HG02763 (cell line): ENCODE measurements around the gene KDM6A.
"Not testable (repeated sequence)": the region's sequence is repeated elsewhere in the genome, so short reads cannot be mapped to it uniquely, and the experiment has no call there.

ENCODE experiments used
- ATAC-seq: cut with Tn5 transposase; IDR thresholded peaks from one replicate; pipeline ENCODE4 v1.9.1; 2021; ENCODE audit warnings: mild to moderate bottlenecking, moderate library complexity; ENCODE audit not compliant: unreplicated experiment

The KDM6A gene

DNA sequence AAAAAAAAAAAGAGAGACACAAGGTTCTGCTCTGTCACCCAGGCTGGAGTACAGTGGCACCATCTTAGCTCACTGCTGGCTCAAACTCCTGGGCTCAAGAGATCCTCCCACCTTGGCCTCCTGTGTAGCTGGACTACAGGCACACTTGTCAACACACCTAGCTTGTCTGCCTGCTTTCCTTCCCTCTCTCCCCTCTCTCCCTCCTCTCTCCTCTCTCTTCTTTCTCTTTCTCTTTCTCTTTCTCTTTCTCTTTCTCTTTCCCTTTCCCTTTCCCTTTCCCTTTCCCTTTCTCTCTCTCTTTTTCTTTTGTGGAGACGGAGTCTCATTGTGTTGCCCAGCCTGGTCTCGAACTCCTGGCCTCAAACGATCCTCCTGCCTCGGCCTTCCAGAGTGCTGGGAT, 195.6 kb downstream of the KDM6A start:
- ATAC-seq = no peak

DNA sequence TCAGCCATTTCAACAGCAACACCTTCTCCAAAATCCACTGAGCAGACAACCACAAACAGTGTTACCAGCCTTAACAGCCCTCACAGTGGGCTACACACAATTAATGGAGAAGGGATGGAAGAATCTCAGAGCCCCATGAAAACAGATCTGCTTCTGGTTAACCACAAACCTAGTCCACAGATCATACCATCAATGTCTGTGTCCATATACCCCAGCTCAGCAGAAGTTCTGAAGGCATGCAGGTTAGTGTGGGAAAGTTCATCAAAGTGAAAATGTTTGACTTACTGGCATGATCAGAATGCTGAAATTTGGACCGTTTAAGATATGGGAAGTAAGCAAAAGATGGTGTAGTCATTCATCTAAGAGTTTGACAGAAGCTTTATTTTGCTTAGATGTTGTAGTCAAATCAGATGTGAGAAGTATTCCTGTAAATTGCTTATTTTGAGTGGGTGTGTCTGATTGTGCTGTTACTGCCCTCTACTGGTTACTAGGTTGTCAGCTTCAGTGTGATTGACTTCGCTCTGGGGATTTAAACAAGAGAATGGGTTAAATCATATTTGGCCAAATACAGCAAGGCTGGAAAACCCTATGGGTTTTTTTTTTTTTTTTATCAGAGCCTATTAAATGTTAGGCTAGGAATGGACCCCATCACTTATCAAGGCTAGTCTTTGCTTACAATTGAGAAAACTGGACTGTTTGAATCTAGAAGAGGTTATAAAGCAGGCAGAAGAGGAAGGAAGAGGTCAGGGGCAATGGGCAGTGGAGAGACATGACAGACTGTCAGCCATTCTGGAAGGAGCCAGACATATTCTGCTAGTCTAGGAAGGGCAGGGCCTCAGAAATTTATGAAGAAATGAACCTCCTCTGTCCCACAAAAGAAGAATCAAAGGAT, 197.4 kb downstream of the KDM6A start:
- no peak for ATAC-seq

DNA sequence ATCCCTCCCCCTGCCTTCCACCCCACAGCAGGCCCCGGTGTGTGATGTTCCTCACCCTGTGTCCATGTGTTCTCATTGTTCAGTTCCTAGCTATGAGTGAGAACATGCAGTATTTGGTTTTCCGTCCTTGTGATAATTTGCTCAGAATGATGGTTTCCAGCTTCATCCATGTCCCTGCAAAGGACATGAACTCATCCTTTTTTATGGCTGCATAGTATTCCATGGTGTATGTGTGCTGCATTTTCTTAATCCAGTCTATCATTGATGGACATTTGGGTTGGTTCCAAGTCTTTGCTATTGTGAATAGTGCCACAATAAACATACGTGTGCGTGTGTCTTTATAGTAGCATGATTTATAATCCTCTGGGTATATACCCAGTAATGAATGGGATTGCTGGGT, 200.0 kb downstream of the KDM6A start:
- not testable (repeated sequence) for ATAC-seq

DNA sequence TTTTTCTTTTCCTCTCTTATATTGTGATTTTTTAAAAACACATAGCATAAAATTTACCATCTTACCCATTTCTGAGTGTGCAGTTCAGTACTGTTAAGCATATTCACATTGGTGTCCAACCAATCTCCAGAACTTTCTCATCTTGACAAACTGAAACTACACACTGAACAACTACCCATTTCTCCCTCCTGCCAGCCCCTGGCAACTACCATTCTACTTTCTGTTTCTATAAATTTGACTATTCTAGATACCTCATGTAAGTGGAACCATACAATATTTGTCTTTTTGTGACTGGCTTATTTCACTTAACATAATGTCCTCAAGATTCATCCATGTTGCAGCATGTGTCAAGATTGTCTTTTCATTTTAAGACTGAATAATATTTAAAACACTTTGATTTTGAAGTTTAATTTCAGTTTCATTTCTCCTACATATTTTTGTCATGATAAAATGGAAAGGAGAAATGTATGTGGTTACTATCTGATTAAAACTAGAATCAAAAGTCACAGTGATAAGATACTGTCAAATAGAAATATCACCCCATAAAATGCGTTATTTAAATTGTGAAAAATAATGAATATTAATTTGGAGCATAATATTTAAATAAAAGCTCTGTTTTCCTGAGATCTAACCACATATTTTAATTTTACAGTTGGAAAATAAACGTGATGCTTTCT, 204.9 kb downstream of the KDM6A start:
- ATAC-seq = peak; percentile 91

DNA sequence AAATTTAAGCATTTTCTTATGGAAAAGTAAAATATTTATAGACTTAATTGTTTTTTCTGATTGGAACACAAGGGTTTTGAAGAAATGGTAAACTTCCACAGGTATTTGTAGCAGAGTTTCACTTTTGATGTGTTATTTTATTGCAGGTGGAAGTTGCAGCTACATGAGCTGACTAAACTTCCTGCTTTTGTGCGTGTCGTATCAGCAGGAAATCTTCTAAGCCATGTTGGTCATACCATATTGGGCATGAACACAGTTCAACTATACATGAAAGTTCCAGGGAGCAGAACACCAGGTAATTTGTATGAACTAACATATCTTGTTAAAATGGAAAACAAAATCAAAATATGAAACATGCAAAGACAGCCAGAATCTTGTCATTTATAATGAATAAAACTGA, 210.3 kb downstream of the KDM6A start:
- no peak for ATAC-seq

DNA sequence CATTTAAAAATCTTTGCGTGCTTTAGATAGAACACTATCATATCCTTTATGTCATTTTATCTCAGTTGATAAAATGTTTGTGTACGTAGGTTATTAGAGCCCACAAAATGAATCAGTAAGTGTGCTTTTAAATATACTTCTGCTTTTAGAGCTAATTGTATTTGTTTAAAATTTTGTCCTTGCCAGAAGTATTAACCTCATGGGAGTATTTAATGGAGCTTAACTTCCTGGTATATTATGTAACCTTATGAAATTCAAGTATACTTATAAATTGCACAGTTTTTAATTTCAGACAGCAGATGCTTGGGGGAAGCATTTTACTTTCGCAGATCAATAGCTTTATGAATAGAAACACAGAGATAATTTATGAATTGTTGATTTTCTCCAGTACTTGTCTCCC, 237.5 kb downstream of the KDM6A start:
- no peak for ATAC-seq

DNA sequence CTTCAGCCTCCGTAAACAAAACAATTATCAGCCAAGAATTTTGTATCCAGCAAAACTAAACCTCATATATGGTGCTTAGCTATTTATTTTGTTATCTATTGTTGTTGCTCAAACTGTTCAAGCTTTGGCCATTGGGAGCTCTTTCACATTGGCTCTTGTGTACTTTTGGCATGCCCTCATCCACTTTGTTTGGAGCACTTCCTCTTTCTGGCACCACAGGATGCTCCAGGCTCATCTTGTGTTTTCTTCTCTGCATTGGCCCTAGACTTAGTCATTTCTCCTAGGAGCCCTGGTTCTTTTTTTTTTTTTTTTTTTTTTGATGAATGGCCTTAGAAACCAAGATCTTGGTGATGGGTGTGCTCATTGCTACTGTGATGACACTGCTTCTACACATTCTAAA, 253.2 kb downstream of the KDM6A start:
- ATAC-seq = no peak

DNA sequence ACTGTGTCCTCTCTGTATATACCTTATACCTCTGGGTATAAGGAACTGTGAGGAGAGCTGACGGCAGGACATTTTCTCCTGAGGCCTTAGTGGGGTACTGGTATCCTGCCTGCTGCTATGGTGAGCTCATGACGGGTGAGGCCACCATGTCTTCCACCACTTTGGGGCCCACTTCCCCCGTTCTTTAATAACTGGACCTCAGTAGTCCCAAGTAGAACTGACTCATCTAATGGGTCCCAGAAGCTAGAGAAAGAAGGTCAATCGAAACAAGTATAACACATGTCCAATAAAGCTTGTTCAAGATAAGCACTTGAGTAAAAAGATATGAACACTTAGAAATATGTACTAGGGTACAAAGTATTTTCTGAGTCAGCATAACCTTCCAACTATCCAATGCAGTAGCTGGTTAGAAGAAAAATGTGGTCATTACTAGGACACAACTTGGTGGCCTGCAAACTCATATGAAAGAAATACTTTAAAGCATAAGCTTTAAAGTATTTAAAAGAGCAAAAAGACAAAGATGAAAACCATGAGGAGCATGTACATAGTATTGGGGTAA, 256.0 kb downstream of the KDM6A start:
- no peak for ATAC-seq

DNA sequence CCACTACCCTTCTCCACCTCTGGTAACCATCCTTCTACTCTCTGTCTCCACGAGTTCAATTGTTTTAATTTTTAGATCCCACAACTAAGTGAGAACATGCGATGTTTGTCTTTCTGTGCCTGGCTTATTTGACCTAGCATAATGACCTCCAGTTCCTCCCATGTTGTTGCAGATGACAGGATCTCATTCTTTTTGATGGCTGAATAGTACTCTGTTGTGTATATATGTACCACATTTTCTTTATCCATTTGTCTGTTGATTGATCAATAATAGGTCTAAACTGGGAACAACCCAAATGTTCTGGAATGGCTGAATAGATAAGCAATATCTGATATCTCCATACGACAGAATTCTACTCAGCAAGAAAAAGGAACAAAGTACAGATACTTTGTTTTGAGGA, 260.5 kb downstream of the KDM6A start:
- no peak for ATAC-seq

DNA sequence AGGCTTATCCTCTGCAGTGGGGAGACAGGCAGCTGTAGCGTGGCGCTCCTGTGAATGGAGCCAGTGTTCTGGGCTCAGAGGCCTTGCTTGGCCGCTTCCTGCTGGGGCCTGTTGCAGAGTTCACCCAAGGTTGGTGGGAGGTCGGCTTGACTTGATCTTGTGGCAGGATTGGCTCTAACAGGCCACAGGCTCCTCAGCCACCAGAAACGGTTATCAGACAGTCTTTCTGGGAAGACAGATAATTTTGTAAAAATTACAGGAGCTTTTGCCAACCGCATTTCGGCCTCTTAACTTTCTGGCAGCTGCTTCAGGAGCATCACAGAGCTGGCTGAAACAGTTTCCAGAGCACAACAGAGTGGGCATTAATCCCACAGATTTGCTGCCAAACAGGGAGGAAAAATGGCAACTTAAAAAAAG, 261.3 kb downstream of the KDM6A start:
- no peak for ATAC-seq

DNA sequence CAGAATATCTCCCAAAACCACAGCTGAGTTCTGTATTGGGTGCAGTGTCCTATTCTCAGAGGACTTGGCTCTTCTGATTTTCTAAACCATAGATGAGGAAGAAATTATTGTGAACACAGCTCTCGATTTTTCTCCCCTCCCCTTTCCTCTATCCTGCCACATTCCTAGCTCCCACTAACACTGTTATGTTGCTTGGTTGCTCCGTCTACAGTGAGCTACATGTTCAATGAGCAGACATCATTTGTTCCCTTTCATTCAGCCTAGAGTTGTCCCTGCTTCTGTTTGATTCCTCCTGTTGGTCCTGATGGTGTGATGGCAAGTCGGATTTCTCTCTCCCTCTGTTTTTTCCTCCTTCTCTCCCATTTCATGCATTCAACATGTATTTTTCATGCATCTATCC, 261.8 kb downstream of the KDM6A start:
- no peak for ATAC-seq

DNA sequence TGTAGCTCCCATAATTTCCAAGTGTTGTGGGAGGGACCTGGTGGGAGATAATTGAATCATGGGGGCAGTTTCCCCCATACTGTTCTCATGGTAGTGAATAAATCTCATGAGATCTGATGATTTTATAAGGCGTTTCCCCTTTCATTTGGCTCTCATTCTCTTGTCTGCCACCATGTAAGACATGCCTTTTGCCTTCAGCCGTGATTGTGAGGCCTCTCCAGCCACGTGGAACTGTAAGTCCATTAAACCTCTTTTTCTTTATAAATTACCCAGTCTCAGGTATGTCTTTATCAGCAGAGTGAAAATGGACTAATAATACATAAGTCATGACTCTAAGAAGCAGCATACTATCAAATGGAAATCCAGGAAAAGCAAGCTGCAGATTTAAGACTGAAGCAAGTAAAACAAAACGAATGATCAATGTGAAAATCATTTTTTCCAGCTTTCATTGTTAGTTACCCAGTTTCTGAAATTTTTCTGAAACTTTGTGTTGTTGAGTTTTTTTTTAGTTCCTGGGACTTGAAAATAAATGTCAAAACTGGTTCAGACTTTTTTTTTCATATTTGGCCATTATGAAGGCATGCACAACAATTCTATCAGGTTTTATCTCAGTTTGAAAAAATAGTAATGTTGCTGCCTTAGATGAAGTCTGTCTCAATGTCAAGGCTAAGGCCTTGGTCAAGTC, 262.5 kb downstream of the KDM6A start:
- not testable (repeated sequence) for ATAC-seq

DNA sequence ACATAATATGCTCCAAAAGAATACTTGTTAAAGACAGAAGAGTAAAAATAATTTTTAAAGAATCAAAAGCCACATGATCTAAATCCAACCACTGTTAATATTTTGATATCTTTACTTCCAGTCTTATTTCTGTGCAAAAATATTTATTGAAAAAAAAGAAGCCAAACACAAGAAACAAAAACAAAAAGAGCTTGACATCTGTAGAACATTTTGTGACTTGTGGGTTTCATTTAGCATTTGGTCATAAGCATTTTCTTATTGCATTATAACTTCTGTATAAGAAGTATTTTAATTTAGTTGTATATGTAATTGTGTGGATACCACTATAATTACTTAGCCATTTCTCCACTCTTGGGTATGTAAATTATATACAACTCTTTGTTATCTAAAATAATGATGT, 264.5 kb downstream of the KDM6A start:
- no peak for ATAC-seq

DNA sequence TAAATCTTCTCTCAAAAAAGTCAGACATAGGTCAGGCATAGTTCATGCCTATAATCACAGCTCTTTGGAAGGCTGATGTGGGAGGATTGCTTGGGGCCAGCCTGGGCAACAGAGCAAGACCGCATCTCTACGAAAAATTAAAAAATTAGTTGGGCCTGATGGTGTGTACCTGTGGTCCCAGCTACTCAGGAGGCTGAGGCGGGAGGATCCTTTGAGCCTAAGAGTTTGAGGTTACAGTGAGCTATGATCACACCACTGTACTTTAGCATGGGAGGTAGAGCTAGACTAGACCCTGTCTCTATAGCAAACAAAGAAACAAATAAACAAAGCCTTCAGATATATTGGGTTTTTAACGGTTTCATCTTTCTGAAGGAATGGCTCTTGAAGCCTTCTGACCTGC, 265.5 kb downstream of the KDM6A start:
- ATAC-seq = no peak

DNA sequence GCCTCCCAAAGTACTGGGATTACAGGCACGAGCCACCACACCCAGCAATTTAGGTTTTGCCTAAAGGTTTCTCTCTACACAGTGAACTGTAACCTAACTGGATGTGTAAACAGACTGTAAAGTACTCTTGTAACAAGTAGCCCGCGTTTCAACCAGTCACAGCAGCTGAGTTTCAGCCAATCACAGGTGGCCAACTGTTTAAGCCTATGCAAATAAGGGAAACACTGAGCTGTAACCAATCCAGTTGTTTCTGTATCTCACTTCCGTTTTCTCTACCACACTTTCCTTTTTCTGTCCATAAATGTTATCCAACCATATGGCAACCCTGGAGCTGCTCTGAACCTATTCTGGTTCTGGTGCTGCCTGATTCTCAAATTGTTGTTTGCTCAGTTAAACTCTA, 267.8 kb downstream of the KDM6A start:
- no peak for ATAC-seq

DNA sequence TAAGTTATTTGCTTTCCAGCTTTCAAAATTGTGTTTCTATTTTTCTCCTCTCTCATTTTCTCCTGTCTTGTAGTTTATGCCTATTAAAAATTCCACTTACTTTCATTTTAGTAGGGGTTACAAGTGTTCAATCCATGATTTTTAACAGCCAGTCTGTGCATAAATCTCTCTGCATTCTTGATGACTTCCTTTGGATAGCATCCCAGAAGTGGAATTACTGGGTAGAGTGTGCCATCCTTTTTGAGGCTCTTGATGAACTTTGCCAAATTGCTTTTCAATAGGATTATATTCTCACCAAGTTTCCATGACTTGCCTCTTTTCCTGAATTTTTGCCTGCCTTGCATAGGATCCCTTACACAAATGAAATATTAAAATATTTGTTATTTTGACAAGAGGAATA, 269.2 kb downstream of the KDM6A start:
- no peak for ATAC-seq

DNA sequence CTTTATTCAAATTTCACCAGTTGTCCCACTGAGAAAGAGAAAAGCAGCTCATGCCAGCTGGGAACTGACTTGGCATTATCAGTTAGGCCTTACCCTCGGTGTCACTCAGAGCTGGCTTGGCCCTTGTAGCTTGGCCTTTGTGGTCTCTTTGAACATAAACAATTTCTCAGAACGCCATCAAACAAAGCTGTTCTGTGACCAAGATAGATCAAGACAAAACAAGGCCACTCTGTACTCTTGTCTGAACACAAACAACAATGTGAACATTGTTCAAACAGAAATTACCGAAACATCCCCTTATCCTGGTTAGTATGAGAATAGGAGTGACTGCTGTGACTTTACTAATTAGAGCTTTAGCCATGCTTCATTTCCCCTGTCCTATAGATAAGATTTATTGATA, 270.5 kb downstream of the KDM6A start:
- no peak for ATAC-seq

DNA sequence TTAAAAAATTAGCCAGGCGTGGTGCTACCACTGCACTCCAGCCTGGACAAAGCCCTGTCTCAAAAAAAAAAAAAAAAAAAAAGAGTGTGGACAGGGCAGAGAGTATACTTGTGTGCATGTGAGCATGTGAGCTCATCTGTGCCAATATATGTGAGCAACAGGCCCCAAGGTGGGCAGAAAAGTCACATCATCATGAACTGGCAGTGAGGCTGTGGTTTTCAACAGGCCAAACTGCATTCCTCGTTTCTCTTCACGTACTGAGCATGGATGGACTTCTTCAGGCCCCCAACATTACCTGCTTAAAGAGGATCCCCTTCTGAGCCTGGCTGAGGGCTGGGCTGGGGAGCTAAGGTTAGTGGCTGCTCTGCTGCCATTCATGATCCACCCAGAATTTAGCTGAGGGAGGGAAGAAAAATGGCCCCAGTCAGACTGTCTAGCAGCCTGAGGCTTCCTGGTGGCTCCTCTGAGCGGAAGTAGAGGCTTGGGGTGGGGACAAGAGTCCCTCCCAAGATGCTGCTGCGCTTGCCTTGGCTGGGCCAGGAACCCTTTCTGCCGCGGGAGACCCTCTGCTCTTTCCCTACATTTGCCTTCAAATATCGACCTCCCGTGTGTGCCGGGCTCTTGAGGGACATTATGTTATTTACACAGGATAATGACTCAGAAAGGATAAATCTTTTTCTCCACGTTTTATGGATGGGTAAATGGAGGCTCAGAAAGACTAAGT, 272.7 kb downstream of the KDM6A start:
- ATAC-seq = no peak

DNA sequence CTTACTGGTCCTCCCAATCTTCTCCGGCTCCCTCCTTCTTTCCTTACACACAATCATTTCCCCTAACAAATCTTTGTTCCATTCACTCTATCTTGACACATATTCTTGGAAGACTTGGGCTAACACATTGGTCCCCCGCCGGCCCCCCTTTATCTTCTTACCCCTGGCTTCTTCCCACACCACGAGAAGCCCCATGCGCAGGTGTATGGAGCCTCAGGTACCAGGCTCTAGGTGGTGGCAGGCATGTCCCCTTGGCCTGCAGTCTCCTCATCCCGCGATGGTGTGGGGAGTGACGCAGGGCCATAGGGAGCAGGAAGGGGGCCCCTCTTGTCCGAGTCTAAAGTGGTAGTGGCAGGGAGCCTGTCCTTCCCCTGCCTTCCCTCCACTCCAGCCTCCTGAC, 277.8 kb downstream of the KDM6A start:
- no peak for ATAC-seq

DNA sequence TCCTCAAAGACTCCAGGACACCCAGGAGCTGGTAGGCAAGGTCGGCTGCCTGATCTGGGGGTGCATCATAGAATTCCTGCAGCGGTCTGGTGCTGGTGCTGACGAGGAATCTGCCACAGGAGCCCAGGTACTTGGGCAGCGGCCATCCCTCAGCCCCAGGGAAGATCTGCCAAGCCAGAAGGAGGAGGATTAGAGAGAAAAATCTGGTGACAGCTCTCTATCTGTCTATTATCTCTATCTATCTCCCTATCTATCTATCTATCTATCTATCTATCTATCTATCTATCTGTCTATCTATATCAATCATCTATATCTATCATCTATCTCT, 281.0 kb downstream of the KDM6A start:
- ATAC-seq = no peak

DNA sequence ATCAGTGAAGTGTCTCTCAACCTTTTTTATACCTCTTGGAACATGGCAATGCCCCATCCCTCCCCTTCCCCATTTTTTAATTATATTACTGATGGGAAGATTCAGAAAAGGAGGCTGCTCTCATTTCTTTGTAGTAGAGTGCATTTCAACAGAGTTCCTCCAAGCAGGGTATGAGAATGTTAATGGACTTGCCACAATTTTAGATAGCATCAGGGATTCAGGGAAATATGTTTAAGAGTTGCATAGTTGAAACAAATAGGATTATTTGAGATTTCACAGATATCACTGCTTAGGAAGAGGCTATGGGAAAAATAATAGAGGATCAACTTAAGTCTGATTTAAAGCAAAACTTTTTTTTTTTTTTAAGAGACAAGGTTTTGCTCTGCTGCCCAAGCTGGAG, 281.5 kb downstream of the KDM6A start:
- ATAC-seq = no peak
